Endothelial cell of umbilical vein (primary cell): ENCODE measurements around the gene PRDX1. TPM values are rescaled to one million over a fixed set of nuclear protein-coding genes. Genes with fewer than 3 reads are reported as not detected.

Source experiments
- BruUV-seq: library from RNA; stranded (reverse); fragments of 400-500 nt; replicated peaks from 2 replicates; lab custom pipeline; 2021; lab: Mats Ljungman, UMichigan
- CTCF ChIA-PET: fragments of 300-600, 350-600 bp; sonication (Branson Sonifier 250); formaldehyde crosslinking; loops from one replicate; lab custom pipeline; 2021; ENCODE audit warnings: antibody characterized with exemption, inconsistent platforms; lab: Charles Lee
- POLR2A ChIA-PET: fragments of 300-600, 350-600 bp; sonication (Branson Sonifier 250); formaldehyde crosslinking; loops from one replicate; lab custom pipeline; 2021; ENCODE audit warnings: antibody characterized with exemption, inconsistent platforms; lab: Charles Lee
- DNase-seq: peaks from one replicate; pipeline ENCODE4 v3.0.0-alpha.2; 2011; ENCODE audit warnings: low read depth, low spot score
- FAIRE-seq: peaks from 2 replicates; lab custom pipeline; 2011; peaks lifted over from hg19 to GRCh38; lab: Jason Lieb, UNC
- H2AFZ ChIP-seq: 2 replicates; pipeline ENCODE4 v1.6.0; 2012; ENCODE audit warnings: low read depth, low read length, control low read depth, inconsistent platforms
- H3K27ac ChIP-seq: 2 replicates; pipeline ENCODE4 v1.5.1; 2011; ENCODE audit warnings: low read depth, mild to moderate bottlenecking, control low read depth, low read length, moderate library complexity; ENCODE audit not compliant: insufficient read depth
- H3K27me3 ChIP-seq, 2 experiments: 2 replicates each; pipeline versions ENCODE4 v1.6.0 to v1.6.1; 2011; ENCODE audit warnings: low read length in 2 of 2, mixed read lengths in 1 of 2; ENCODE audit not compliant: control insufficient read depth in 2 of 2, insufficient read depth in 2 of 2
- H3K36me3 ChIP-seq, 2 experiments: 2 replicates in 1 of 2; 3 replicates in 1 of 2; pipeline ENCODE4 v1.5.1; 2011; ENCODE audit warnings: low read length in 2 of 2, mild to moderate bottlenecking in 1 of 2, moderate library complexity in 1 of 2; ENCODE audit not compliant: control insufficient read depth in 2 of 2, insufficient read depth in 2 of 2; ENCODE audit errors: extremely low read depth in 1 of 2
- H3K4me1 ChIP-seq: 3 replicates; pipeline ENCODE4 v1.5.1; 2011; ENCODE audit warnings: mild to moderate bottlenecking, low read length; ENCODE audit not compliant: control insufficient read depth, insufficient read depth; ENCODE audit errors: extremely low read depth
- H3K4me2 ChIP-seq: 2 replicates; pipeline ENCODE4 v1.6.1; 2011; ENCODE audit warnings: low read length, control low read depth, mixed read lengths; ENCODE audit not compliant: insufficient read depth
- H3K4me3 ChIP-seq, 3 experiments: fragments of 200-600 bp in 1 of 3; sonication (generic), shearing (Covaris generic) in 1 of 3; replicated peaks in 1 of 3; 2 replicates each; pipeline ENCODE4 v1.5.1; 2011 to 2016; ENCODE audit warnings: control low read depth in 3 of 3, low read length in 3 of 3, mild to moderate bottlenecking in 2 of 3, inconsistent platforms in 1 of 3, low read depth in 1 of 3, moderate library complexity in 1 of 3; ENCODE audit not compliant: insufficient read depth in 1 of 3
- H3K79me2 ChIP-seq: 2 replicates; pipeline ENCODE4 v1.6.0; 2012; ENCODE audit warnings: low read length, inconsistent platforms; ENCODE audit not compliant: control insufficient read depth, insufficient read depth
- H3K9ac ChIP-seq: replicated peaks from 2 replicates; pipeline ENCODE3; 2011; ENCODE audit warnings: low read length, control low read depth; ENCODE audit not compliant: insufficient read depth; ENCODE audit errors: extremely low read depth
- H3K9me1 ChIP-seq: replicated peaks from 3 replicates; pipeline ENCODE4 v1.6.0; 2011; ENCODE audit warnings: mild to moderate bottlenecking, low read length; ENCODE audit not compliant: control insufficient read depth, insufficient read depth; ENCODE audit errors: extremely low read depth
- H3K9me3 ChIP-seq: replicated peaks from 2 replicates; pipeline ENCODE4 v1.5.1; 2012; ENCODE audit warnings: low read length, inconsistent platforms; ENCODE audit not compliant: control insufficient read depth, insufficient read depth
- H4K20me1 ChIP-seq: replicated peaks from 2 replicates; pipeline ENCODE3; 2011; ENCODE audit warnings: mild to moderate bottlenecking, low read length; ENCODE audit not compliant: control insufficient read depth, insufficient read depth; ENCODE audit errors: extremely low read depth
- EZH2 ChIP-seq: IDR thresholded peaks from 2 replicates; pipeline ENCODE4 v1.6.1; 2012; ENCODE audit warnings: borderline replicate concordance, low read depth, mild to moderate bottlenecking, moderate library complexity, low read length, inconsistent platforms; ENCODE audit not compliant: severe bottlenecking
- FOS ChIP-seq: IDR thresholded peaks from 2 replicates; pipeline ENCODE4 v1.6.1; 2011; ENCODE audit warnings: mild to moderate bottlenecking, low read length, moderate library complexity, borderline replicate concordance; ENCODE audit not compliant: insufficient read depth
- GATA2 ChIP-seq: IDR thresholded peaks from 2 replicates; pipeline ENCODE4 v1.7.0; 2011; ENCODE audit warnings: low read depth, mild to moderate bottlenecking, moderate library complexity, mixed read lengths, low read length; ENCODE audit not compliant: insufficient read length, insufficient read depth
- JUN ChIP-seq: IDR thresholded peaks from 2 replicates; pipeline ENCODE4 v1.6.1; 2011; ENCODE audit warnings: borderline replicate concordance, low read depth; ENCODE audit not compliant: insufficient read length, insufficient read depth
- MAX ChIP-seq: IDR thresholded peaks from 2 replicates; pipeline ENCODE4 v1.6.1; 2011; ENCODE audit not compliant: insufficient read depth, insufficient read length
- MYC ChIP-seq: IDR thresholded peaks from one replicate; pipeline ENCODE4 v1.6.1; 2011; ENCODE audit warnings: mild to moderate bottlenecking, low read depth, low read length
- POLR2A ChIP-seq: IDR thresholded peaks from 2 replicates; pipeline ENCODE4 v1.6.1; 2012; ENCODE audit warnings: low read depth, mild to moderate bottlenecking, control low read depth, low read length
- POLR2AphosphoS5 ChIP-seq: IDR thresholded peaks from 2 replicates; pipeline ENCODE4 v1.6.1; 2012; ENCODE audit warnings: low read depth, mild to moderate bottlenecking, control low read depth, low read length, moderate library complexity; ENCODE audit not compliant: insufficient read depth
- dilution Hi-C: fragments of 300-500 bp; cut with MboI; formaldehyde crosslinking; loops from one replicate; pipeline ENCODE4 v1.15.0; 2019; ENCODE audit warnings: low sequenced_read_pairs; ENCODE audit not compliant: extremely low pct_ligation_motif_present
- intact Hi-C: fragments of 100-400 bp; cut with micrococcal nuclease; formaldehyde crosslinking; loops from one replicate; pipeline ENCODE4 v1.10.0; 2022
- polyA plus RNA-seq, 4 experiments: library from polyadenylated mRNA; depleted of rRNA in 3 of 4; stranded (reverse) in 3 of 4; unstranded in 1 of 4; fragments of >200 nt; gene quantifications; 2 replicates each; pipeline versions ENCODE4 v1.2.1 to v1.2.3, GENCODE V29; 2011 to 2012; ENCODE audit warnings: missing spikeins in 1 of 4
- total RNA-seq: library from RNA; stranded (reverse); gene quantifications from 2 replicates; pipeline ENCODE4 v1.2.3, GENCODE V29; 2021
- TF ChIP-seq, protein P1 (sequence below), 2 donors: IDR thresholded peaks; 1 replicate in 1 of 2; 2 replicates in 1 of 2; pipeline ENCODE4 v1.5.1; 2011; ENCODE audit warnings: low read length in 2 of 2, mild to moderate bottlenecking in 2 of 2, moderate library complexity in 2 of 2, control low read depth in 1 of 2, inconsistent platforms in 1 of 2, low read depth in 1 of 2; ENCODE audit not compliant: insufficient read depth in 1 of 2; ENCODE audit errors: extremely low read depth in 1 of 2

PRDX1 gene
- total and polyA plus RNA-seq, 2 donors (not counting 3 experiments of a cell fraction or from before 2014, with no cell fraction given), result 622 to 685 TPM

DNA sequence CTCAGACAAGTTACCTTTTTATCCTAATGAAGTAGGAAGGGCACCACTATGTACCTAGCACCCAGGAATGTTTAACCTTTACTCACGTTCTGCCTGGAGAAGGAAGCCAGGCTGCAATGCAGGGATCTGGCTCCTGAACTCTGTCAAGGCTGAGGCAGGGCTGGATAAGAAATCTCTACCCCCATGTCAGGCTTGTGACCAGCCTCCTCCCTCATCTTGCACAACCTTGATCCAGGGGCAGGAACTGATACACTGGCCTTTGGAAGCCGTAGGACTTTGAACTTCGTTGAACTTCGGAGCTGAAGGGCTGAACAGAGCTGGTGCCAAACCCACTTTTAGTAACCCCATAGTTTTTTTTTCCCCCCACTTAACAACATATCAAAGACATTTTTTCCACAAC lies 20.9 kb upstream of the PRDX1 start:
- H3K4me1 ChIP-seq, result peaks cover 27% of the 10 kb centered on the region
- ChIA-PET POLR2A (interaction anchor here (8.2 kb wide), 1 partner anchor 22 kb away, joined by 83 read pairs; the partner anchor contains the start of gene PRDX1), CTCF (interaction anchor here (0.8 to 3.2 kb wide), 4 partner anchors 8 to 29 kb away, joined by 3 to 12 read pairs (median 4); partner anchors contain the start of gene AKR1A1)
- no peak overlapping the region for H2AFZ ChIP-seq
- H3K36me3 ChIP-seq, result no peaks in the 10 kb centered on the region
- H4K20me1 ChIP-seq, result no peaks in the 10 kb centered on the region
- no peak overlapping the region for H3K4me3 ChIP-seq
- H3K27ac ChIP-seq, result no peak overlapping the region
- intact Hi-C loops (no loop called here), dilution Hi-C loops (no loop called here)
- H3K9me1 ChIP-seq, result no peaks in the 10 kb centered on the region
- no peaks in the 10 kb centered on the region for H3K27me3 ChIP-seq
- no peak overlapping the region for H3K9ac ChIP-seq
- BruUV-seq, result no TSS peak
- no peaks in the 10 kb centered on the region for H3K79me2 ChIP-seq
- TF ChIP-seq MAX (no peak), POLR2AphosphoS5 (no peak), MYC (no peak), FOS (no peak), GATA2 (no peak), EZH2 (no peak), POLR2A (no peak), JUN (no peak)
- TF ChIP-seq, protein P1, sequence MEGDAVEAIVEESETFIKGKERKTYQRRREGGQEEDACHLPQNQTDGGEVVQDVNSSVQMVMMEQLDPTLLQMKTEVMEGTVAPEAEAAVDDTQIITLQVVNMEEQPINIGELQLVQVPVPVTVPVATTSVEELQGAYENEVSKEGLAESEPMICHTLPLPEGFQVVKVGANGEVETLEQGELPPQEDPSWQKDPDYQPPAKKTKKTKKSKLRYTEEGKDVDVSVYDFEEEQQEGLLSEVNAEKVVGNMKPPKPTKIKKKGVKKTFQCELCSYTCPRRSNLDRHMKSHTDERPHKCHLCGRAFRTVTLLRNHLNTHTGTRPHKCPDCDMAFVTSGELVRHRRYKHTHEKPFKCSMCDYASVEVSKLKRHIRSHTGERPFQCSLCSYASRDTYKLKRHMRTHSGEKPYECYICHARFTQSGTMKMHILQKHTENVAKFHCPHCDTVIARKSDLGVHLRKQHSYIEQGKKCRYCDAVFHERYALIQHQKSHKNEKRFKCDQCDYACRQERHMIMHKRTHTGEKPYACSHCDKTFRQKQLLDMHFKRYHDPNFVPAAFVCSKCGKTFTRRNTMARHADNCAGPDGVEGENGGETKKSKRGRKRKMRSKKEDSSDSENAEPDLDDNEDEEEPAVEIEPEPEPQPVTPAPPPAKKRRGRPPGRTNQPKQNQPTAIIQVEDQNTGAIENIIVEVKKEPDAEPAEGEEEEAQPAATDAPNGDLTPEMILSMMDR (IDR thresholded peaks at IDR 0.05; ENCODE audit: extremely low read depth in 1 of 2, insufficient read depth in 1 of 2, low read depth in 1 of 2, low read length in 2 of 2), result no peak
- no peaks in the 10 kb centered on the region for H3K9me3 ChIP-seq
- DNase-seq (no peak), FAIRE-seq (peak; percentile 63)
- no peak overlapping the region for H3K4me2 ChIP-seq
